ENCODE measurements around the gene CCDC8.
"Not testable (repeated sequence)": the region's sequence is repeated elsewhere in the genome, so short reads cannot be mapped to it uniquely, and the experiment has no call there.

Gene CCDC8

DNA sequence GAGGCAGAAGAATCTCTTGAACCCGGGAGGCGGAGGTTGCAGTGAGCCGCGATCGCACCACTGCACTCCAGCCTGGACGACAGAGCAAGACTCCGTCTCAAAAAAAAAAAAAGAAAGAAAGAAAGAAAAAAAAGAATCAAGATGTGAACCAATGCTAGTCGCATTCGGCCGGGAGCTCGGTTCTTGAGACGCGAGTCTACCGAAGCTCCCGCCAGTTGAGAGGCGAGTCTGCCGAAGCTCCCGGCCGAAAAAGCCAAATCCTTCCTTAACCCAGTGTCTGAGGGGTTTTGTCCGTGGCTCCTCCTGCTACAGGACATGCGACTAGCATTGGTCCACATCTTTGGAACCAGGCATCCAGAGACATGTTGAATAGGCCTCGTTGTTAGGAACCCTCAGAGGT, 1.5 kb upstream of the CCDC8 start:
- not testable (repeated sequence) for H3K9me3 ChIP-seq (ENCODE audit: control insufficient read depth, low read length); H3K27ac ChIP-seq (ENCODE audit: insufficient read depth, low read depth, low read length, poor library complexity, severe bottlenecking); H3K36me3 ChIP-seq (ENCODE audit: control insufficient read depth, insufficient read depth, low read length); H3K4me1 ChIP-seq (ENCODE audit: control insufficient read depth, insufficient read depth, low read length); H3K4me3 ChIP-seq (ENCODE audit: insufficient read depth, low read depth, low read length)
- 95 to 96% methylated on average over 22 of the region's 22 CpGs for WGBS, 2 experiments
- peaks cover 23% of the 10 kb centered on the region for H3K27me3 ChIP-seq (ENCODE audit: control insufficient read depth, insufficient read depth, low read length, poor library complexity, severe bottlenecking)

GRCh38 chr19:46412650-46413261, 608 bp downstream of the CCDC8 start:
- WGBS, 2 experiments = 1% methylated on average over 29 of the region's 29 CpGs
- H3K27ac ChIP-seq (ENCODE audit: insufficient read depth, low read depth, low read length, poor library complexity, severe bottlenecking) = peak overlapping the region; percentile 44
- no peaks in the 10 kb centered on the region for H3K9me3 ChIP-seq (ENCODE audit: control insufficient read depth, low read length)
- H3K4me3 ChIP-seq (ENCODE audit: insufficient read depth, low read depth, low read length) = peak overlapping the region; percentile 87
- H3K36me3 ChIP-seq (ENCODE audit: control insufficient read depth, insufficient read depth, low read length) = no peaks in the 10 kb centered on the region
- peaks cover 33% of the 10 kb centered on the region for H3K27me3 ChIP-seq (ENCODE audit: control insufficient read depth, insufficient read depth, low read length, poor library complexity, severe bottlenecking)
- H3K4me1 ChIP-seq (ENCODE audit: control insufficient read depth, insufficient read depth, low read length) = peaks cover 15% of the 10 kb centered on the region

DNA sequence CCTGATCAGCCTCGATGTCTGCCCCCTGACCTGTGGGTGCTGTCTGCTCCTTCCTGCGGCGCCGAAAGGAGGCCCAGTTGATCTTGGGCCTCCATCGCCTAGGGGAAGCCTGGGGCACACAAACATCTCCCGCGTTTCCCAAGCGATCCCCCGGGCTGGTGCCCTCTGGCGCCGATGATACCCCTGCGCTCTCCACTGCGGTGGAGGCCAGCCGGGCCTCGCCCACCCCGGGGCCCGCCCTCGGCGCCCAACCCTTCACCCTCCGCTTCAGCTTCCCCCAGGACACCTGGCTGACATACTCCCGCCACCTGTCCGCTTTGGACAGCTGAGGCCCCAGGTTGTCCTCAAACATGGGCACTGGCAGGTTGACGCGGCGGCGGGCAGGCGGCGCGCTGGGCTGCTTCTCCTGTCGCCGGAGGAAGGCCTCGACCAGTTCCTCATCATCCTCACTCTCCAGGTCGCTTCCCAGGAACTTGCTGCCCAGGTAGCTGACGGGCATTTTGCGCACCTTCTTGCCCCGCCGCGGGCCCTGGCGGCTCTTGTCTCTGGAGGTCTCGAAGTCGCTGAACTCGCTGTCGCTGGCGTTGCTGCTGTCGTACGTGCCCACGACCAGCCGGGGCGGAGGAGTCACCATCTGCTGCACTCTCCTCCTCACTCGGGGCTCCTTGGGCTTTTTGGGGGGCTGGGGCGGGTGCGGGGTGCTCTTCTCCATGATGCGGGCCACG, 1.3 kb downstream of the CCDC8 start:
- 10% methylated on average over 54 of the region's 54 CpGs for WGBS, 2 experiments
- H3K27ac ChIP-seq (ENCODE audit: insufficient read depth, low read depth, low read length, poor library complexity, severe bottlenecking) = no peak overlapping the region
- no peaks in the 10 kb centered on the region for H3K9me3 ChIP-seq (ENCODE audit: control insufficient read depth, low read length)
- no peaks in the 10 kb centered on the region for H3K36me3 ChIP-seq (ENCODE audit: control insufficient read depth, insufficient read depth, low read length)
- peaks cover 18% of the 10 kb centered on the region for H3K4me1 ChIP-seq (ENCODE audit: control insufficient read depth, insufficient read depth, low read length)
- peaks cover 40% of the 10 kb centered on the region for H3K27me3 ChIP-seq (ENCODE audit: control insufficient read depth, insufficient read depth, low read length, poor library complexity, severe bottlenecking)
- peak overlapping the region; percentile 87 for H3K4me3 ChIP-seq (ENCODE audit: insufficient read depth, low read depth, low read length)

DNA sequence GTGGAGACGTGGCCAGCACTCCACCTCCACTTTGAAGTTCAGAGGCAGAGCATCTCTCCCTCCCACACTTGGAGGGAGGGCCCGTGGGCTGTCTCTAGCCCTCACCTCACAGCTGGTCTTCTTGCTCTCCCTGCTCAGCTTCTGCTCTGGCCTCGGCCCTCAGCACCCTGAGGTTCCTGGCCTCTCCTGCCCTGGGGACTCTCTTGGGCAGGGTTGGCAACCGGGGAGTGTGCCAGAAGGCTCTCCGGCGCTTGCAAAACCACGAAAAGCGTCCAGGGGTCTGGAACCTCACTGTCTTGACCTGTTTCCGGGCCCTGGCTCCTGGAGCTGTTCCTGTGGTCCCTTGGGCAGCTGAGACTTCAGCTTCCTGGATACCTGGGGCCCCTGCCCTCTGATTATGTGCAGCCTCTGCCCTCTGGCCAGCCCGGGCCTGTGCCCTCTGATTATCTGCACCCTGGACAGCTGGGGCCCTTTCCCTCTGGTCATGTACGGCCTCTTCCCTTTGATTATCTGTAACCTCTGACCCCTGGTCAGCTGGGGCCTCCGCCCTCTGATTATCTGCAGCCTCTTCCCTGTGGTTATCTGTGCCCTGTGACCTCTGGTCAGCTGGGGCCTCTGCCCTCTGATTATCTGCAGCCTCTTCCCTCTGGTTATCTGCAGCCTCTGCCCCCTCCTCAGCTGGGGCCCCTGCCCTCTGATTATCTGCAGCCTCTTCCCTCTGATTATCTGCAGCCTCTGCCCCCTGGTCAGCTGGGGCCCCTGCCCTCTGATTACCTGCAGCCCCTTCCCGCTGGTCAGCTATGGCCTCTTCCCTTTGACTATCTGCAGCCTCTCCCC, 2.1 kb downstream of the CCDC8 start:
- no peak overlapping the region for H3K27ac ChIP-seq (ENCODE audit: insufficient read depth, low read depth, low read length, poor library complexity, severe bottlenecking)
- no peaks in the 10 kb centered on the region for H3K9me3 ChIP-seq (ENCODE audit: control insufficient read depth, low read length)
- peaks cover 17% of the 10 kb centered on the region for H3K4me1 ChIP-seq (ENCODE audit: control insufficient read depth, insufficient read depth, low read length)
- no peaks in the 10 kb centered on the region for H3K36me3 ChIP-seq (ENCODE audit: control insufficient read depth, insufficient read depth, low read length)
- H3K27me3 ChIP-seq (ENCODE audit: control insufficient read depth, insufficient read depth, low read length, poor library complexity, severe bottlenecking) = peaks cover 47% of the 10 kb centered on the region
- WGBS, 2 experiments = 90 to 91% methylated on average over 13 of the region's 13 CpGs
- peak overlapping the region; percentile 87 for H3K4me3 ChIP-seq (ENCODE audit: insufficient read depth, low read depth, low read length)

DNA sequence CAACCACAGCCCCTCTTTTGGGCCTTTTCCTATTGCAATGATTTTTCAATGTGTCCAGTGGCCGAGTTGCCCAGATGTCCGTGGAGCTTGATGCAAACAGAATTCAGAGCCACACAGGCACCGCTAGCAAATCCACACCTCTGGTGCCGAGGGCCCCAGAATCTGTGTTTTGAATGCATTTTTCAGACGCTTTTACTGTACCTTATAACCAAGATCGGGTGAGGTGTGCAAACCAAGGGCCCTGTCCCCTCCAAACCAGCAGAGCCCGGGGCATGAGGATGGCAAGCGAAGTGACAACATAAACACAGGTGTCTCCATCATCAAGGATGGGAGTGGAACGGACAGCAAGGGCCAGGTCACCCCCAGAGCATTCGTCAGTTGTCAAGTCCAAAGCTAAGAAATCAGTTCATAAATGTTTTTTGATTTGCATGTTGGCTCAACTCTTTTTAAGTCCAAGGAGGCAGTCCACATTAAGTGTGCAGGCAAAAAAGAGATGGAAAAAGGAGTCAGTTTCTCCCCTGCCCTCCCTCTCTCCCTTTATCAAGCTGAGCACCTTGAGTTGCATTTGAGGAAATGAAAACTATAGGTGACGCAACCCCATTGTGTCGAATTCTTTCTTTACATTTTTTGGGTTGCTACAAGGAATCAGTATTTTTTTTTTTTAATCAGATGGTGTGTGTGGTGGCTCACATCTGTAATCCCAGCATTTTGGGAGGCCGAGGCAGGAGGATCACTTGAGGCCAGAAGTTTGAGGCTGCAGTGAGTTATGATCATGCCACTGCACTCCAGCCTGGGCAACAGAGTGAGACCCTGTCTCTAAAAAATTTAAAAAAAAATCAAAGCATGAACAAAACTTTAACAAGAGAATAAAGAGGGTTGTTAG, 2.9 kb downstream of the CCDC8 start:
- 93 to 96% methylated on average over 13 of the region's 13 CpGs for whole genome bisulfite sequencing, 2 experiments
- peaks cover 17% of the 10 kb centered on the region for H3K4me1 ChIP-seq (ENCODE audit: control insufficient read depth, insufficient read depth, low read length)
- no peak overlapping the region for H3K27ac ChIP-seq (ENCODE audit: insufficient read depth, low read depth, low read length, poor library complexity, severe bottlenecking)
- no peaks in the 10 kb centered on the region for H3K9me3 ChIP-seq (ENCODE audit: control insufficient read depth, low read length)
- no peaks in the 10 kb centered on the region for H3K36me3 ChIP-seq (ENCODE audit: control insufficient read depth, insufficient read depth, low read length)
- peaks cover 56% of the 10 kb centered on the region for H3K27me3 ChIP-seq (ENCODE audit: control insufficient read depth, insufficient read depth, low read length, poor library complexity, severe bottlenecking)
- H3K4me3 ChIP-seq (ENCODE audit: insufficient read depth, low read depth, low read length) = no peak overlapping the region

DNA sequence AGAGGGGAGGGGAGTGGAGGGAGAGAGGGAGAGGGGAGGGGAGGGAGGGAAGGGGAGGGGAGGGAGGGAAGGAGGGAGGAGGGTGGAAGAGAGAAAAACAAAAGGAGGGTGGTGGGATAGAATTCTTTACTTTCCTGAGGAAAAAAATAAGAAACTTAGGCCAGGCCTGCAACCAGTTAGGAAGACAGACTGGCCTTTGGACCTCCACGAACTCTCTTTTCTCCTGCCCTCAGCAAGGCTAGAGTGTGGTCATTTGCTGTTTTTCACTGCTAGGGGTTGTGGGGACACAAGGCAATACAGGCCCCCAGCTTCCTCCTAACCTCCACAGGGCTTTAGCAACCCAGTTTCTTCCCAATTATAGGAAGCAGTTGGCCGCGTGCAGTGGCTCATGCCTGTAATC, 4.2 kb downstream of the CCDC8 start:
- Histone ChIP-seq H3K27ac (ENCODE audit: insufficient read depth, low read depth, low read length, poor library complexity, severe bottlenecking) (no peak overlapping the region), H3K27me3 (ENCODE audit: control insufficient read depth, insufficient read depth, low read length, poor library complexity, severe bottlenecking) (peaks cover 69% of the 10 kb centered on the region), H3K9me3 (ENCODE audit: control insufficient read depth, low read length) (no peaks in the 10 kb centered on the region), H3K4me1 (ENCODE audit: control insufficient read depth, insufficient read depth, low read length) (peaks cover 16% of the 10 kb centered on the region), H3K4me3 (ENCODE audit: insufficient read depth, low read depth, low read length) (no peak overlapping the region), H3K36me3 (ENCODE audit: control insufficient read depth, insufficient read depth, low read length) (no peaks in the 10 kb centered on the region)
- 59 to 61% methylated on average over 3 of the region's 3 CpGs for WGBS, 2 experiments

GRCh38 chr19:46408664-46409039, 4.7 kb downstream of the CCDC8 start:
- no peaks in the 10 kb centered on the region for H3K36me3 ChIP-seq (ENCODE audit: control insufficient read depth, insufficient read depth, low read length)
- H3K4me3 ChIP-seq (ENCODE audit: insufficient read depth, low read depth, low read length) = peak overlapping the region; percentile 9
- peaks cover 16% of the 10 kb centered on the region for H3K4me1 ChIP-seq (ENCODE audit: control insufficient read depth, insufficient read depth, low read length)
- H3K9me3 ChIP-seq (ENCODE audit: control insufficient read depth, low read length) = no peaks in the 10 kb centered on the region
- peaks cover 74% of the 10 kb centered on the region for H3K27me3 ChIP-seq (ENCODE audit: control insufficient read depth, insufficient read depth, low read length, poor library complexity, severe bottlenecking)
- no peak overlapping the region for H3K27ac ChIP-seq (ENCODE audit: insufficient read depth, low read depth, low read length, poor library complexity, severe bottlenecking)
- WGBS, 2 experiments = 7 to 8% methylated on average over 11 of the region's 11 CpGs

DNA sequence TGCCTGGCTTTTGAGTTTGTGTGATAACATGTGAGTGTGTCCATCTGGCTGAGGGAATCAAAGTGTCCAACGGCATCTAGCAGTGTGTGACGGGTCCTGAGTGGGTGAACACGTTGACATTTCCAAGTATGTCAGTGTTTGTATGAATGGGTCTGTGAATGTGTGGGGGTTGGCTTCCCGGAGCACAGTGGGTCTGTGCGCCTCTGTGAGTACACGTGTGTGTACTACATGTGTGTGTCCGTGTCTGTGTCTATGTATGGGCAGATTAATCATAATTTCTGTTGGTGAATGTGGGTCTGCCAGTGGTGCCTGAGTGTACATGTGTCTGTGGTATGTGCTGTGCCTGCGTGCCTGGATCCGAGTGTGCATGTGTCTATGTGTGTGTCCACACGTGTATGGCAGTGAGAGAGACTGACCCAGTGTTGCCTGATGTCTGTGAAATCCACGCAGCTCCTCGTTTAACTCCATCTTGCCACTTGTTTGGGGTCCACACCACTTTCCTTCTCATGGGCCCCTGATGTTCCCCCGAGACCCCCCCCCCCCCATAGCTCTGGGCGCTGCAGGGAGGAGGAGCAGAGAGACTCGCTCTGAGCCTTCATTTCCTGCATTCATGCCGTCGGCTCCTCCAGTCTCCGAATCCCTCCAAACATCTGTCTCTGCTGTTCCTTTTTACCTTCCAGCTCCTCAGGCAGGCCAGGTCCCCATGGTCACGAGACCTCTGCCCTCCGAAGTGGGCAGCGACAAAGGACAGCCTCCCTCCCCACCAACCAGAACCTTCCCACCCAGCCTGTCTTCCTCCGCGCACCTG, 5.3 kb downstream of the CCDC8 start:
- Histone ChIP-seq H3K36me3 (ENCODE audit: control insufficient read depth, insufficient read depth, low read length) (no peaks in the 10 kb centered on the region), H3K4me1 (ENCODE audit: control insufficient read depth, insufficient read depth, low read length) (peaks cover 16% of the 10 kb centered on the region), H3K27ac (ENCODE audit: insufficient read depth, low read depth, low read length, poor library complexity, severe bottlenecking) (no peak overlapping the region), H3K4me3 (ENCODE audit: insufficient read depth, low read depth, low read length) (peak overlapping the region; percentile 9), H3K9me3 (ENCODE audit: control insufficient read depth, low read length) (no peaks in the 10 kb centered on the region), H3K27me3 (ENCODE audit: control insufficient read depth, insufficient read depth, low read length, poor library complexity, severe bottlenecking) (peaks cover 76% of the 10 kb centered on the region)
- WGBS, 2 experiments = 45 to 48% methylated on average over 23 of the region's 23 CpGs

GRCh38 chr19:46406976-46407375, 6.4 kb downstream of the CCDC8 start:
- H3K9me3 ChIP-seq (ENCODE audit: control insufficient read depth, low read length) = no peaks in the 10 kb centered on the region
- peaks cover 69% of the 10 kb centered on the region for H3K27me3 ChIP-seq (ENCODE audit: control insufficient read depth, insufficient read depth, low read length, poor library complexity, severe bottlenecking)
- 10 to 11% methylated on average over 6 of the region's 6 CpGs for WGBS, 2 experiments
- H3K36me3 ChIP-seq (ENCODE audit: control insufficient read depth, insufficient read depth, low read length) = no peaks in the 10 kb centered on the region
- no peak overlapping the region for H3K4me3 ChIP-seq (ENCODE audit: insufficient read depth, low read depth, low read length)
- peaks cover 16% of the 10 kb centered on the region for H3K4me1 ChIP-seq (ENCODE audit: control insufficient read depth, insufficient read depth, low read length)
- no peak overlapping the region for H3K27ac ChIP-seq (ENCODE audit: insufficient read depth, low read depth, low read length, poor library complexity, severe bottlenecking)
